Coronary artery (tissue), 2 donors: ENCODE measurements around the gene OR8B3.
"Not testable (repeated sequence)": the region's sequence is repeated elsewhere in the genome, so short reads cannot be mapped to it uniquely, and the experiment has no call there.

ENCODE experiments used
- DNase-seq: peaks from one replicate; pipeline ENCODE4 v3.0.0-alpha.2; 2017; ENCODE audit warnings: low spot score
- H3K27ac ChIP-seq, 2 donors: fragments of 200-600 bp; sonication (generic); one replicate each; pipeline ENCODE4 v1.5.1; 2016 to 2019
- H3K4me3 ChIP-seq: fragments of 200-600 bp; sonication (generic); 2 replicates; pipeline ENCODE4 v1.5.1; 2016; ENCODE audit warnings: mild to moderate bottlenecking, moderate library complexity
- TF ChIP-seq, protein P1 (sequence below): fragments of 200-600 bp; sonication (generic); IDR thresholded peaks from one replicate; pipeline ENCODE4 v1.5.1; 2019; ENCODE audit warnings: antibody characterized with exemption

OR8B3 gene

DNA sequence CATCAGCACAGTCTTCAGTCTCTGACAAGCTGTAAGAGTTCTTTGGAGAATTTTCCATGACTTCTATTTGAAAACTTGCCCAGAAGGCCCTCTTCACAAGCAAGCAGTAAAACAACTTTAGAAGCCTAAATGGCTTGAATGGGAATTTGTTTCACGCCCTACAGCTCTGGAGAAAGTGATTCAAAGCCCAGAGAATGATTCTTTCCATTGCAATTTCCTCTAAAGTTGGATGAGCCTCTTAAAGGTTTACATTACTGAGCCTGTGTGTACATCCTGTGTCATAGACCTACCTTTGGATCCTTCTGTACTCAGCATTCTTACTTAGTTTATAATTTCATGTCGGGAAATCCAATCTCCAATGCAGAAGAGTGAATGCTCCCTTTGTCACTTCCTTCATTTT is 6.8 kb upstream of the OR8B3 start:
- Histone ChIP-seq H3K27ac (no peak overlapping the region), H3K4me3 (no peak overlapping the region)
- no peak for DNase-seq
- TF ChIP-seq, protein P1, sequence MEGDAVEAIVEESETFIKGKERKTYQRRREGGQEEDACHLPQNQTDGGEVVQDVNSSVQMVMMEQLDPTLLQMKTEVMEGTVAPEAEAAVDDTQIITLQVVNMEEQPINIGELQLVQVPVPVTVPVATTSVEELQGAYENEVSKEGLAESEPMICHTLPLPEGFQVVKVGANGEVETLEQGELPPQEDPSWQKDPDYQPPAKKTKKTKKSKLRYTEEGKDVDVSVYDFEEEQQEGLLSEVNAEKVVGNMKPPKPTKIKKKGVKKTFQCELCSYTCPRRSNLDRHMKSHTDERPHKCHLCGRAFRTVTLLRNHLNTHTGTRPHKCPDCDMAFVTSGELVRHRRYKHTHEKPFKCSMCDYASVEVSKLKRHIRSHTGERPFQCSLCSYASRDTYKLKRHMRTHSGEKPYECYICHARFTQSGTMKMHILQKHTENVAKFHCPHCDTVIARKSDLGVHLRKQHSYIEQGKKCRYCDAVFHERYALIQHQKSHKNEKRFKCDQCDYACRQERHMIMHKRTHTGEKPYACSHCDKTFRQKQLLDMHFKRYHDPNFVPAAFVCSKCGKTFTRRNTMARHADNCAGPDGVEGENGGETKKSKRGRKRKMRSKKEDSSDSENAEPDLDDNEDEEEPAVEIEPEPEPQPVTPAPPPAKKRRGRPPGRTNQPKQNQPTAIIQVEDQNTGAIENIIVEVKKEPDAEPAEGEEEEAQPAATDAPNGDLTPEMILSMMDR: no peak

DNA sequence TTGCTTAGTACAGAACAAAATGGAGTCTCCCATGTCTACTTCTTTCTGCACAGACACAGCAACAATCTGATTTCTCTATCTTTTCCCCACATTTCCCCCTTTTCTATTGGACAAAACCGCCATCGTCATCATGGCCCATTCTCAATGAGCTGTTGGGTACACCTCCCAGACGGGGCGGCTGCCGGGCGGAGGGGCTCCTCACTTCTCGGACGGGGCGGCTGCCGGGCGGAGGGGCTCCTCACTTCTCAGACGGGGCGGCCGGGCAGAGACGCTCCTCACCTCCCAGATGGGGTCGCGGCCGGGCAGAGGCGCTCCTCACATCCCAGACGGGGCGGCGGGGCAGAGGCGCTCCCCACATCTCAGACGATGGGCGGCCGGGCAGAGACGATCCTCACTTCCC is 4.4 kb upstream of the OR8B3 start:
- not testable (repeated sequence) for H3K4me3 ChIP-seq, DNase-seq, H3K27ac ChIP-seq

DNA sequence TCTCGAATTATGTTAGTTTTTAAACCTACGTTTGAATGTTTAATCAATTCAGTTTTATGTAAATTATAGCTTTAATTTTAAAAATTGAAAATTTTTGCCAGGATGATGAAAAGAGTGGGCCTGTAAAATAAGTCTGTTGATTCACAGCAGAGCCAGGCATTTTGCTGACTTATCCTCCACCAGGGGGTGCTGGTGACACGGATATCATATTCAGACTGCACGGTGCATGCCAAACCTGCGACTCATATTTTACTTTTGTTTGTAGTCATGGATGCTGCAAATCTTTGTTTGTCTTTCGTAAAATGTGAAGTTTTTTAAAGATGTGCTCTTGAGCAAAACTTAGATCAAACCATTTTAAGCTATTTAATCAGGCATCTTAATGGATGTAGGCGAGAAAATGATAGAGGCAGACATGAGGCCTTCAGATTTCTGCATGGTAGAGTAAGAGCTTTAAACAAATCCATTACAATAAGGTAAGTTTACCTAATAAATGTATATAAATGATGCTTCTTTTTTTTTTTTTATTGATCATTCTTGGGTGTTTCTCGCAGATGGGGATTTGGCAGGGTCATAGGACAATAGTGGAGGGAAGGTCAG is 3.6 kb upstream of the OR8B3 start:
- TF ChIP-seq, protein P1: peak; percentile 13
- no peak overlapping the region for H3K27ac ChIP-seq
- no peak for DNase-seq
- no peak overlapping the region for H3K4me3 ChIP-seq

DNA sequence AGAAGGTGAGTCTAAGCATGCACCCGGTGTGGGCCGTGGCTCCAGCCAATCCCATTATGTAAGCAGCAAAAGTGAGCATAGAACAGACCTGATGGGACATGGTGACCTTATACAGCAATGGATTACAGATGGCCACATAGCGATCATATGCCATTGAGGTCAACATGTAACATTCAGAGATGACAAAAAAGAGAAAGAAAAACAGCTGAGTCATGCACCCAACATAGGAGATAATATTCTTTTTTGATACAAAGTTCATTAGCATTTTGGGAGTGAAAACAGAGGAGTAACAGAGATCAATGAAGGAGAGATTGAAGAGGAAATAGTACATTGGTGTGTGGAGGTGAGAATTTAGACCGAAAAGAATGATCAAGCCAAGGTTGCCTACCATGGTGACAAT is 2.0 kb downstream of the OR8B3 start:
- not testable (repeated sequence) for H3K4me3 ChIP-seq

DNA sequence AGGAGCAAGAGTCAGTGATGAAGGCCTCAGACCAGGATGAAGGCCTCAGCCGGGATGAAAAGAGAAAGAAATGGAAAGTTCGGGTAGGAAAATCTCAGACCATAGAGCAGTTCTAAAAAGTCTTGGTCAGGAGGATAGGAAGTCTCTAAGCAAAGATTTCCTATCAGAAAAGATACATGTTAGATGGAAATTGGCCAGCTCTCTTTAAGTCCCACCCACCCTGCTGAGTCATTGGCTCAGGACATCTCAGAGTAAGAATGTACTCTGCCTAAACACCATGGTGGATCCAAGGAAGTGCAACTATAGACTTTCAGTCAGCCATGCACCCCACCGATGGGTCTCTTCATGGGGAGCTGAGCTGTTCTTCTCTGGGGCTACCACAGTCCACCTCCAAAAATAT is 4.4 kb downstream of the OR8B3 start:
- no peak overlapping the region for H3K4me3 ChIP-seq
- H3K27ac ChIP-seq: no peak overlapping the region
- TF ChIP-seq, protein P1: no peak
- no peak for DNase-seq

More for the DNA sequence above, 2.0 kb downstream of the OR8B3 start:
- not testable (repeated sequence) for DNase-seq, H3K27ac ChIP-seq

DNA sequence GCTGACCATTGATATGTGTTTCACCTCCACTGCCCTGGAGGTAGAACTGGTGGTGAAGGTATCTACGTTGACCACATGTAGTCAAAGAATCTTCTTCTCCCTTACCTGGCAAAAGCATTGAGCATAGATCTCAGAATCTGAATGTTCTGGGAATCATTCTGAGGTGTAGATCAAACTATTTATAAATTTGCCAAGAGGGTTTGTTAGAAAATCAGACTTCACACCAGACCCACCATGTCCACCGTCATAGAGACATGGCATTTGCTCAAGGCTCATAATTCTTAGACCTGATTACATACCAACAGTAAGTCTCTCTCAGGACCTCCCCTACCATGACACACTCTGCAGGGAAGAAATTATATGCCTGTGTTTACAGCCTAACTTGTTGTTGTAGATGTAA is 14.4 kb downstream of the OR8B3 start, which contains the start of gene OR8B2:
TSS of gene OR8B2 (minus strand) at position 101 of the 400 bp plus-strand sequence. CDS start 1,156 bp downstream, outside the sequence.
- TF ChIP-seq, protein P1: no peak
- no peak for DNase-seq
- Histone ChIP-seq H3K27ac (no peak within 1 kb of the TSS), H3K4me3 (no peak within 1 kb of the TSS)

DNA sequence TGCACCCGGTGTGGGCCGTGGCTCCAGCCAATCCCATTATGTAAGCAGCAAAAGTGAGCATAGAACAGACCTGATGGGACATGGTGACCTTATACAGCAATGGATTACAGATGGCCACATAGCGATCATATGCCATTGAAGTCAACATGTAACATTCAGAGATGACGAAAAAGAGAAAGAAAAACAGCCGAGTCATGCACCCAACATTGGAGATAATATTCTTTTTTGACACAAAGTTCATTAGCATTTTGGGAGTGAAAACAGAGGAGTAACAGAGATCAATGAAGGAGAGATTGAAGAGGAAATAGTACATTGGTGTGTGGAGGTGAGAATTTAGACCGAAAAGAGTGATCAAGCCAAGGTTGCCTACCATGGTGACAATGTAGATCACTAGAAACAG is 16.0 kb downstream of the OR8B3 start:
- DNase-seq, H3K27ac ChIP-seq, H3K4me3 ChIP-seq: not testable (repeated sequence)

DNA sequence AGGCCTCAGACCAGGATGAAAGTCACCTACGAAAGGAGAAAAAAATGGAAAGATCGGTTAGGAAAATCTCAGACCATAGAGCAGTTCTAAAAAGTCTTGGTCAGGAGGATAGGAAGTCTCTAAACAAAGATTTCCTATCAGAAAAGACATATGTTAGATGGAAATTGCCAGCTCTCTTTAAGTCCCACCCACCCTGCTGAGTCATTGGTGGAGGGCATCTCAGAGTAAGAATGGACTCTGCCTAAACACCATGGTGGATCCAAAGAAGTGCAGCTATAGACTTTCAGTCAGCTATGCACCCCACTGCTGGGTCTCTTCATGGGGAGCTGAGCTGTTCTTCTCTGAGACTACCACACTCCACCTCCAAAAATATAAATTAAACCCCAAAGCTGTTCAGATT is 18.2 kb downstream of the OR8B3 start:
- TF ChIP-seq, protein P1: no peak
- no peak for DNase-seq
- H3K4me3 ChIP-seq: no peak overlapping the region
- no peak overlapping the region for H3K27ac ChIP-seq

DNA sequence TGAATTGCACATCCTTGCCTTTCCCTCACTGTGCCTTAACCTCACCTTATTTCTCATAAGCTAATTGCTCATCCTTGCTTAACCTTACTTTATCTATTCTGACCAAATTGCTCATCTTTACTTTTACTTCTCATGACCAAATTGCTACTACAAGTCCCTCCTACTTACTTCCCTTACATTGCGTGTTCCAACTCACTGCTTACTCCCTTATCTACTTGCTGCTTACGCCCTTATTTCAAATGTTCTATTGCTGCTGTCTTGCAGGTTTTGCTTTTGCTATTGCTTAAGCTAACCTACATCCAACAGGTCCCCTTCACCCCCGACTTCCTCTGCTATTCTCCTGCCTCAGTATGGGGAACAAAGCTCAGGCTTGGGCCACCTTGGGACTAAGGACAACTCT is 22.5 kb downstream of the OR8B3 start:
- no peak for DNase-seq
- TF ChIP-seq, protein P1: no peak
- Histone ChIP-seq H3K27ac (no peak overlapping the region), H3K4me3 (no peak overlapping the region)
